GM18517 (cell line): ENCODE measurements around the gene EIF1AD.
"Not testable (repeated sequence)": the region's sequence is repeated elsewhere in the genome, so short reads cannot be mapped to it uniquely, and the experiment has no call there.

Experiments used
- ATAC-seq: cut with Tn5 transposase; IDR thresholded peaks from one replicate; pipeline ENCODE4 v1.9.1; 2021; ENCODE audit warnings: mild to moderate bottlenecking, moderate library complexity; ENCODE audit not compliant: unreplicated experiment

The EIF1AD gene

DNA sequence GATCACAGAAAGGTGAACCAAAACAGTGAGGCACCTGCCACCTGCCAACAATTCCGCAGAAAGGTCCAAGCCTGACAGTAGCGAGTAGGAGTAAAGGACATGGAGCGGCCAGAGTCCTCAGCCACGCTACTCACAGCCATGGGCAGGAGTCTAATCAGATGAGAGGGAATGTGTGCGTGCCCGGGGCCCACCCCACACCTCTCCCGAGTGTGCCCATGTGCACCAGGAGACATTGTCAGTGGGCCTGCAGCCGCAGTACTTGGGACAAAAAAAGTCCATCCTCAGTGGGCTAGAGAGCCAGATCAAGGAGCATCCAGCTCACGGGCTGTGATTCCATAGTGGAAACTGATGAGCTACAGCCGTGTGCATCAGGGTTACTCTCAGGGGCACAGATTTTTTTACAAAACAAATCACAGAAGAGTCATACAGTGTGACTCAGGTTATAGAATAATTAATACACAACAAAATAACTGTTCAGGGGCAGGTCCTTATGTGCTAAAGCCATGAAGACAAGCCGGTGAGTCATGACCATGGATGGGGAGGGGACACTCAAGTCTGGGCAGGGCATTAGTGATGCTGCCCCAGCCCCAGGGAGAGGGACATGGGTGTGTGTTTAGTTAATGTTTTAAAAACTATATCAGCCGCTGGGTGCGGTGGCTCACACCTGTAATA, 28.4 kb downstream of the EIF1AD start:
- no peak for ATAC-seq

DNA sequence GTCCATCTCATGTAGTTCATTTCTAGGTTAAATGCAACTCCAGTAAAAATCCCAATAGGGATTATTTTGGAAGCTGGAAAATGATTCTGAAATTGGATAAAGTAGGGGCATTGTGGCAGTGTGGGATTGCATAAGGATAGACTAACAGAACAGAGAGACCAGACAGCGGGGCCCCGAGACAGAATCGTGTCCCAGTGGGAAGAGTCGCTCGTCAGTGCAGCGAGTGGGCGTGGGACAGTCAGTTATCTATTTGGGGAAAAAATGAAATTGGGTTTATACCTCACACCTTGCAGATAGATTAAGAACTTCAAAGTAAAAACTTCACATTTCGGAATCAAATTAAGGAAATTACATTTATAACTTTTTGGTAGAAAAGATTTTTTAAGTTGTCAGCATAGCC, 29.8 kb downstream of the EIF1AD start:
- ATAC-seq = no peak

DNA sequence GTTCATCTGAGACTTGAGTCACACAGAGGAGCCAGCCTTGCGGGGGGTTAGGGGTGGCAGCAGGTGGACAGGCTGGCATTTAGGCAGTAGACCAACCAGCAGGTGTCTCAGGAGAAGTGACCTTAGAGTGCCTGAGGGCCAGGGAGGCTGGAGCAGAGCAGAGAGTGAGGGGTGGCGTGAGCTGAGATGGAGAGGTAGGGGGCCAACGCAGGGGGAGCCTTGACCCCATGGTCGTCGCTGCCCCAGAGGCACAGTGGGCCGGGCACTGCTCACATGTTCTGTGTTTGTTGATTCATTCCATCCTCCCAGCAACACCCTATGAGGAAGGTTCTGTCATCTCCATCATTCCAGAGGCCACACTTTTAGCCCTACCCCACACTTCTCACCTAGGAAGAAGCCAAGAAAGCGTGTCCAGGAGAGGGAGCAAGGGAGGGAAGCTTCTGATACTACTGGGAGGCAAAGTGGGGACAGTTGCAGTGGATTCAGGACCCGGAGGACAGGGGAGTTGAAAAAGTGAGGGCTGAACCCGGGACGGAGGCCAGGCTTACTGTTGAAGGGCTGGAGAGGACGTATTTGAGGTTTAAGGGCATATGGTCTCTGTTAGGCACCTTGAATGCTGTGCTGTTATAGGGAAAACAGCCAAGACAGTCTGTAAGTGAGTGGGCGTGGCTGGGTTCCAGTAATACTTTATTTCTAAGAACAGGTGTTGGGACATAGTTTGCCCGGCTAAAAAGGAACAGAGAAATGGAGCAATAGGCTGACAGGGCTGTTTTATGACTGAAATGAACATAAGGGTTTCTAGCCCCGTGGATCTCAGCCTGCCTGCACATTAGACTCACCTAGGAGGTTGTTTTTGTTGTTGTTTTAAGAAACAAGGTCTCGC, 33.1 kb downstream of the EIF1AD start:
- ATAC-seq = no peak

DNA sequence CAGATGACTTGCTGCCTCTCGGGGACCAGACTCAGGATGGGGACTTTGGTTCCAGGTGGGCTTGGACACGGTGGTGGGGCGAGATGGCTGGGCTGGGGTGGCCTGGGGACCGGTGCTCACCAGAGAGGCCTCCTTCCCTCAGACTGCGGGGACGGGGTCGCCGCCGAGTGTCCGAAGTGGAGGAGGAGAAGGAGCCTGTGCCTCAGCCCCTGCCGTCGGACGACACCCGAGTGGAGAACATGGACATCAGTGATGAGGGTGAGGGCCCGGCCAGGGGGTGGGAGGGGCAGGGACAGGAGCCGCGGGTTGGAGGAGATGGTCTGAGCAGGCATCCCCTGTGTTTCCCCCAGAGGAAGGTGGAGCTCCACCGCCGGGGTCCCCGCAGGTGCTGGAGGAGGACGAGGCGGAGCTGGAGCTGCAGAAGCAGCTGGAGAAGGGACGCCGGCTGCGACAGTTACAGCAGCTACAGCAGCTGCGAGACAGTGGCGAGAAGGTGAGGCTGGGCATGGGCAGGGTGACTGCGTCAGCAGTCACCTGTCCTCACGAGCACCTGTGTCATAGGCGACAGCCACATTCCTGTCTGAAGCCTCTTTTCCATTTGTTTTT, 34.5 kb downstream of the EIF1AD start:
- no peak for ATAC-seq

DNA sequence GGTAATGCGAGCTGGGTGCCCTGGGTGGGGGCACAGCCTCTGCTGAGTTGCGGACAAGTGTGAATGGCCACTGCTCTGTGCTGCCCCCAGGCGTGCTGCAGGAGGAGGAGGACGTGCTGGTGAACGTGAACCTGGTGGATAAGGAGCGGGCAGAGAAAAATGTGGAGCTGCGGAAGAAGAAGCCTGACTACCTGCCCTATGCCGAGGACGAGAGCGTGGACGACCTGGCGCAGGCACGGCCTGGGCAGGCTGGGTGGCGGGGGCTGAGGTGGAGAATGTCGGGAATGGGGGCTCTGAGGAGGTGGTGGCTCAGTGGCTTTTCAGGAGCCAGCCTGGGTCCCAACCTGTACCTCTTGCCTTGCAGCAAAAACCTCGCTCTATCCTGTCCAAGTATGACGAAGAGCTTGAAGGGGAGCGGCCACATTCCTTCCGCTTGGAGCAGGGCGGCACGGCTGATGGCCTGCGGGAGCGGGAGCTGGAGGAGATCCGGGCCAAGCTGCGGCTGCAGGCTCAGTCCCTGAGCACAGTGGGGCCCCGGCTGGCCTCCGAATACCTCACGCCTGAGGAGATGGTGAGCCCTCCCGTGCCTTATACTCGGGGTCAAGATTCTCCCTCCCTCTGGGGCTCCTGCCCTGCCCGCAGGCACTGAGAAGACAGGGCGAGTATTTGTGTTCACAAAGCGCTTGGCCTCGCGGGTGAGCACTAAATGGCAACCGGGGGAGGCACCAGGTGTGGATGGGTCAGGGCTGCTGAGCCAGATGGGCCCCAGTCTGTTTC, 35.8 kb downstream of the EIF1AD start:
- no peak for ATAC-seq

DNA sequence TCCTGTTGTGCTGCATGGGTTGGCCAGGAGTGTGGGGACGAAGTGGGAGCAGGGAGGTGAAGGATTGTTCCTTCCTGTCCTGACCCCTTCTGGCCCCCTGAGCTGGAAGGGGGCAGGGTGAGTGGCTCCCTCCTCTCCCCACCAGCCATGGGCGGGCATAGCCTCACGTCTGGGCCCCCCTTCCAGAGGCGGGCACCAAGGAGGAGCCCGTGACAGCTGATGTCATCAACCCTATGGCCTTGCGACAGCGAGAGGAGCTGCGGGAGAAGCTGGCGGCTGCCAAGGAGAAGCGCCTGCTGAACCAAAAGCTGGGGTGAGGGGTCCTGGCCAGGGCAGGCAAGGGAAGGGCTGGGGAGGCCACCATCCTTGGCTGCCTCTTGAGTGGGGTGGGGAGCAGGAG, 37.1 kb downstream of the EIF1AD start:
- no peak for ATAC-seq

DNA sequence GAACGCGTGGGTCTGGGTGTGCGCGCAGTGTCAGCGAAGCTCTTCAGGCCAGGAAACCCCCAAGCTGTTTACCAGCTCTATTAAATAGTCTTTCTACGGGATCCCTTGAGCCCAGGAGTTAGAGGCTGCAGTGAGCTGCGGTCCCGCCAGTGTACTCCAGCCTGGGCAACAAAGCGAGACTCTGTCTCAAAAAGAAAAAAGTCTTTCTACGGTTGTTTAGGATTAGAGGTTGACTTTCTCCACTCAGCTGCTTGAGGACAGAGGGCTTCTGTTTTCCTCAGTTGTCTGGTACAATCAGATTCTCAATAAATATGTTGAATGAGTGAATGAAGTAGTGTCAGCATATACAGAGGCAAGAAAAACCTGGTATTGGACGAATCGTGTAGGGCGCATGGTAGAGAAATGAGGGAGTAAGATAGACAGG, 39.8 kb downstream of the EIF1AD start:
- no peak for ATAC-seq

DNA sequence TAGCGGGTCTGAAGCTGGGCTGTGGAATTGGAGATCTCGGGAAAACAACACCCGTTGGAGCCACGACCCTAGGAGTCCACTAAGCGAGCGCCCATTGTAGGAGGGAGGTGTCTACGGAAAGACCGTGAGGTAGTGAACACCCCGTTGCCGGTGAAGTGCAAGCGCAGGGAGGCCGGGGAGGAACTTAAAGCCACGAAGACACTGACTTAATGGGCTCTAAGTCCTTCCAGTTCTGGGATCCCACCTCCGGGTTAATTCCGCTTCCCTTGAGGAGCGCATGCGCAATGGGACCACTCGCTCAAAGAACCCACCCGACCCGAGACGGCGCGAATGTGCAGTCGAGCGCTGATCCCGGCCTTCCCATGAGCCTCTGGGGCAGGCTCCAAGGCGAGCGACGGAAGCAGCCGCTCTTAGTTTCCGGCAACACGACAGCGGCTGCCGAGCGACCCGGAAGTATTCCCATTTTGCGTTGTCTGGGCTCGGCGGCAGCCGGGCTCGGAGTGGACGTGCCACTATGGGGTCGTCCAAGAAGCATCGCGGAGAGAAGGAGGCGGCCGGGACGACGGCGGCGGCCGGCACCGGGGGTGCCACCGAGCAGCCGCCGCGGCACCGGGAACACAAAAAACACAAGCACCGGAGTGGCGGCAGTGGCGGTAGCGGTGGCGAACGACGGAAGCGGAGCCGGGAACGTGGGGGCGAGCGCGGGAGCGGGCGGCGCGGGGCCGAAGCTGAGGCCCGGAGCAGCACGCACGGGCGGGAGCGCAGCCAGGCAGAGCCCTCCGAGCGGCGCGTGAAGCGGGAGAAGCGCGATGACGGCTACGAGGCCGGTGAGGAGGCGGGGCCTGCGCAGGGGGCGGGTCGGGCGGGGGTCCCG, 40.5 kb downstream of the EIF1AD start, which contains the start of gene SART1:
Gene SART1, plus strand, starts transcription at position 468 of the 874 bp plus-strand sequence. Its CDS starts 47 bp downstream, at position 515.
- peak; percentile 64 for ATAC-seq

DNA sequence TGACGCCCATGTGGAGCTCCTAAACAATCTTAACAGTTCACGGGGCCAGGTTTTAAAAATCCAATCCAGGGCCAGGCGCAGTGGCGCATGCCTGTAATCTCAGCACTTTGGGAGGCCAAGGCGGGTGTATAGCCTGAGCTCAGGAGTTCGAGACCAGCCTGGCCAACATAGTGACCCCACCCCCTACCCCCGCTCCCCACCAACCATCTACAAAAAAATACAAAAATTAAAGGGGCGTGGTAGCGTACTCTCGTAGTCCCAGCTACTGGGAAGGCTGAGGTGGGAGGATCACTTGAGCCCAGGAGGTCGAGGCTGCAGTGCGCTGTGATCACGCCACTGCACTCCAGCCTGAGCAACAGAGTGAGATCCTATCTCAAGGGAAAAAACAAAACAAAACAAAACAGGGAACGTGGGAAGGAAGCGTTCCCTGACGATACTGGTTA, 41.1 kb downstream of the EIF1AD start:
- no peak for ATAC-seq

DNA sequence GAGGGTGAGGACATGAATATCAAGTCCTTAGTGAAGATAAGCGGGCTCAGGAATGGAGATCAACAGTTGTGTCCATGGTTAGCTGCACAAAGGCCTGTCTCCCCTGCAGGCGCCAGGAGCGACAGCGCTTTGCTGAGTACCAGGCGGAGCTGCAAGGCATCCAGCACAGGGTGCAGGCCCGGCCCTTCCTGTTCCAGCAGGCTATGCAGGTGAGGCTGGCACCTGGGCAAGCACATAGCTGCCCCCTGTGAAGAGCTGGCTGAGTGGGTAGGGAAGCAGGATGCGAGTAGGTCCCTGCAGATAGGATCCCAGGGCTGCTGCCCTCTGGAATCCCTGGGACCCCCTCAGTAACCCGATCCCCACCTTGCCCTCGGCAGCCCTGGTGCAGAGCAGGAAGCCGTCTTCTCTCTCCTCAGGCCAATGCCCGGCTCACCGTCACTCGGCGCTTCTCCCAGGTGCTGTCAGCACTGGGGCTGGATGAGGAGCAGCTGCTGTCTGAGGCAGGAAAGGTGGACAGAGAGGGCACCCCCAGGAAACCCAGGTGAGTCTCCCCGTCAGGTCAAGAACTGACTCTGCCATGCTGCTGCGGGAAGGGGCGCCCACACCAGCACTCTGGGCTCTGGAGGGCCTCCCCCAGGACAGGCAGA, 43.1 kb downstream of the EIF1AD start:
- ATAC-seq = no peak

DNA sequence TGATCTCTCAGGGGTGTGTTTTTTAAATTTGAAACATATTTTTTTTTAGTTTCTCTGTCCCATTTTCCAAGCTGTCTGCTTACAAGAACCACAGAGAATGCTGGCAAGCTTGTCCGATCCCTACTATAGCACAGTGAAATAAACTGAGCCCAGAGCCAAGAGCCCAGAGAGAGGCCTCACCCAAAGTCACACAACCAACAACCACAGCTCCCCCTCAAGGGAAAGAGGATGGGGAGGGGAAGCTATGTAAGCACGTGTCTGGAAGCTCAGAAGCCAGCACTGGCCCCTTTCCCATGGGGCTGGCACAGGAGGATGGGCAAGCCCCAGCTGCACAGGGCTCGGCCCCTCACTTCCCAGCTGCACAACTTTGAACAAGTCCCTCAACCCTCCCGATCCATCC, 43.7 kb downstream of the EIF1AD start:
- ATAC-seq = no peak

DNA sequence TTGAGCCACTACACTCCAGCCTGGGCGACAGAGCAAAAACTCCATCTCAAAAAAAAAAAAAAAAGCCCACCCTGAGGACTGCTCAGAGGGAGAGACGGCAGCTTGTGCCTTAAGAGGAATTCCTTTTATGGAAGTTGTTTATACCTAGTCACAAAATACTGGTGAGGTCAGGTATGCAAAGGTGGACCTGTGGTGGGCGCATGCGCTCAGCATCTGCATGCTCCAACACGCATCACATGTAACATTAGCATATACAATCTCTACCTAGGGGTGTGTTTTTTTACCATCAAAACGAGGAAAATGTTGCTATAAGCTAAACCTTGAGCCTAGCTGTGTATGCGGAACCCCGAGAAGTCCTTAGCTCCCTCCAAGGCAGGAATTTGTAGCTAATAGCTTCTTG, 47.2 kb downstream of the EIF1AD start:
- no peak for ATAC-seq

DNA sequence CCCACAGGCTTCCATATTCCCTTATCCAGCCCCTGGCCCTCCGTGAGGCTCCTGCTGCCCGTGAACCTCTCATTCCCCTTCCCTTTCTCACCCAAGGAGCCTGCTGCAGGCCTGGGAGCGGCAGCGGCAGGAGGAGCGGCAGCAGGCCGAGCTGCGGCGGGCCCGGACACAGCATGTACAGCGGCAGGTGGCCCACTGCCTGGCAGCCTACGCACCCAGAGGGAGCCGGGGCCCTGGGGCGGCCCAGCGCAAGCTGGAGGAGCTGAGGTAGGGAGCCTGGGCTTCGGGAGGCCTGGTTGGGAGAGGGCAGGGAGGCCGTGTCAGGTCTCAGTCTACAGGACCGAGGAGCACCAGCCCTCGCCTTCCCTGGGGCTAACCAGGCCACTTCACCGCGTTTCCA, 48.5 kb downstream of the EIF1AD start:
- ATAC-seq = no peak

DNA sequence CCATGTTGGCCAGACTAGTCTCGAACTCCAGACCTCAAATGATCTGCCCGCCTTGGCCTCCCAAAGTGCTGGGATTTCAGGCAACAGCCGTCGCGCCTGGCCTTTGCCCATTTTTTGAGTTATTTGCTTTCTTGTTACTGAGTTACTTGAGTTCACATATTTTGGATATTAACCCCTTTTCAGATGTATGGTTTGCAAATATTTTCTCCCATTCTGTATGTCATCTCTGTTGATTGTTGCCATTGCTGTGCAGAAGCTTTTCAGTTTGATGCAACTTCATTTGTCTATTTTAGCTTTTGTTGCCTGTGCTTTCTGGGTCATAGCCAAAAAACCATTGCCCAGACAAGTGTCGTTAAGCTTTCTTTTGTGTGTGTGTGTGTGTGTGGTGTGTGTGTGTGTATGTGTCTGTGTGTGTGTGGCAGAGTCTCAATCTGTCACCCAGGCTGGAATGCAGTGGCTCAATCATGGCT, 49.9 kb downstream of the EIF1AD start:
- ATAC-seq = no peak

DNA sequence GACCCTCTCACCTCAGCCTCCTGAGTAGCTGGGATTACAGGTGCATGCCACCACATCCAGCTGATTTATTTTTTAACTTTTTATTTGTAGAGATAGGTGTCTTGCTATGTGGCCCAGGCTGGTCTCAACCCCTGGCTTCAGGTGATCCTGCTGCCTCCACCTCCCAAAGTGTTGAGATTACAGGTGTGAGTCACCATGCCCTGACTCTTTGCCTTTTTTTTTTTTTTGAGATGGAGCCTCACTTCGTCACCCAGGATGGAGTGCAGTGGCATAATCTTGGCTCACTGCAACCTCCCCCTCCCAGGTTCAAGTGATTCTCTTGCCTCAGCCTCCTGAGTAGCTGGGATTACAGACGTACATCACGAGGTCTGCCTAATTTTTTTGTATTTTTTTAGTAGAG, 50.3 kb downstream of the EIF1AD start:
- not testable (repeated sequence) for ATAC-seq

DNA sequence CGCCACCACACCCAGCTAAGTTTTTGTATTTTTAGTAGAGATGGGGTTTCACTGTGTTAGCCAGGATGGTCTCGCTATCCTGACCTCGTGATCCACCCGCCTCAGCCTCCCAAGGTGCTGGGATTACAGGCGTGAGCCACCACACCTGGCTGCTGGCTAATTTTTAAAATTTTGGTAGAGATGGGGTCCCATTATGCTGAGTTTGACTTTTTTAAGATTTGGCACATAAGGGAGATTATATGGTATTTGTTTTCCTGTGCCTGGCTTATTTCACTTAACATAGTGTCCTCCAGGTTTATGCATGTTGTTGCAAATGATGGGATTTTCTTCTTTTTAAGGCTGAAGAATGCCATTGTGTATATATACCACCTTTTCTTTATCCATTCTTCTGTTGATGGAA, 51.2 kb downstream of the EIF1AD start:
- ATAC-seq = not testable (repeated sequence)

DNA sequence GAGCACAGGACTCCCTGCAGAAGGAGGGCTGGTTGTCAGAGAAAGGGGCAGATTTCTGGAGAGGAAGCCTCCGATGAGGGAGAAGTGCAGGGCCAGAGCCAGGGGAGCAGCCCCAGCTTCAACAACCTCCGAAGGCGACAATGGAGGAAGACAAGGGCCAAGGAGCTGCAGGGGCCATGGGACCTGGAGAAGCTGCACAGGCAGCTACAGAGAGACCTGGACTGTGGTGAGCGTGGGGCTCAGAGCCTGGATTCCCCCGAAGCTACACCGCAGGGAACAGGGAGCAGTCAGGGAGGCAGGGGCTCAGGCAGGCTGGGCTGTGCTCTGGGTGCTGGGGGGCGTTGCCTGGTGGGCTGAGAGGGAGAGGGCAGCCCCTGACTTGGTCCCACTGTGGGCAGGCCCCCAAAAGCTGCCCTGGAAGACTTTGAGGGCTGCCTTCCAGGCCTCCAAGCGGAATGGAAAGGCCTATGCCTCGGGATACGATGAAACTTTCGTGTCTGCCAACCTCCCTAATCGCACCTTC, 54.3 kb downstream of the EIF1AD start:
- ATAC-seq = no peak

DNA sequence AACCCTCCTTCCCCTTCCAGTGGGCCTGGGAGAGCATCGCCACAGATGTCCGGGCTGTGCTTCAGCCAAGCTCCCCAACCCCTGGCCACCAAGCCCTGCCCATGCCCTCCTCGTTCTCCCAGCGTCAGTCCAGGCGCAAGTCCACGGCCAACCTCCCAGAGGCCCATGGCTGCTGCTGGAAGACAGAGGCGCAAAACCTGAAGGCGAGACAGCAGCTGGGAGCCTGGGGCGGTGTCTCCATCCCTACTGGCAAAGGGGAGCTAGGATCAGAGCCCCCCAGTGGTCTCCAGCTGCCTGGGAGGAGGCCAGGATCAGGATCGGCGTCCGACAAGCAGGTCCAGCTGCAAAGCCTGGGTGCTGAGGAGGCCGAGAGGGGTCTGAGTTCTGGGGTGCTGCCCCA, 54.8 kb downstream of the EIF1AD start:
- ATAC-seq = no peak

DNA sequence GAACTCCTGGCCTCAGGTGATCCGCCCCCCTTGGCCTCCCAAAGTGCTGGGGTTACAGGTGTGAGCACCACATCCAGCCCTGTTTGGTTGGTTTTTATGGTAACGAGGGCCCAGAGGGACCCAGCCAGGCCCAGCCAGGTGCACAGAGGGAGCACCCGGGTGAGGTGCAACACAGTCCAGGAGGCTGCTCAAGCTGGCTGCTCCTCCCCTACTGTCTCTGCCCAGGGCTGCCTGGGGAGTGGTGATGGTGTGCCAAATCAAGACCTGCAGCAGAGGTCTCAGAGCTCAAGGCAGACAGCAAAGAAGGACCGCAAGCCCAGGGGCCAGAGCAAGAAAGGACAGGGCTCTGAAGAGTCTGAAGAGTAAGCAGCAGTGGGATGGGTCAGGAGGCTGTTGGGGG, 55.3 kb downstream of the EIF1AD start:
- no peak for ATAC-seq
